ENCODE measurements around the gene FOCAD. TPM values are rescaled to one million over a fixed set of nuclear protein-coding genes. Genes with fewer than 3 reads are reported as not detected.
A peak's percentile ranks its signal among the peaks of the same experiment; 100 is the strongest.

Gene FOCAD
- total RNA-seq, 1 experiment from 2014 or later: 17.1 TPM

DNA sequence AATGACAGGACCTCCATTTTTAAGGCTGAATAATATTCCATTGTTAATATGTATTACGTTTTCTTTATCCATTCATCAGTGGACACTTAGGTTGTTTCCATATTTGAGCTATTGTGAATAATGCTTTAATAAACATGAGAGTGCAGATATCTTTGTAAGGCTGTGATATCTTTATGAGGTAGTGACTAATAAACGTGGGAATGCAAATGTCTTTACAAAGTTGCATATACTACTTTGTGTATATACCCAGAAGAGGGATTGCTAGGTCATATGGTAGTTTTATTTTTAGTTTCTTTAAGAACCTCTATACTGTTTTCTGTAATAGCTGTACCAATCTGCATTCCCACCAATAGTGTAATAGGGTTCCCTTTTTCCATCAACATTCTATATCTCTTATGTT lies 148.7 kb downstream of the FOCAD start:
- Histone ChIP-seq H3F3A (ENCODE audit: insufficient read depth, low read depth) (peaks cover 7% of the 10 kb centered on the region; the same call in 1 of the 2 replicates), H3K4me2 (no peak overlapping the region), H3K9me2 (ENCODE audit: insufficient read depth) (no peaks in the 10 kb centered on the region), H4K20me1 (ENCODE audit: insufficient read depth) (no peaks in the 10 kb centered on the region), H3K4me1 (replicated peaks; ENCODE audit: insufficient read depth) (peaks cover 15% of the 10 kb centered on the region), H2AFZ (no peak overlapping the region), H3K27me3 (ENCODE audit: insufficient read depth, low read depth) (no peaks in the 10 kb centered on the region), H3K9me3 (ENCODE audit: insufficient read depth, low read depth) (no peaks in the 10 kb centered on the region), H3K36me3 (ENCODE audit: low read depth) (no peaks in the 10 kb centered on the region), H3K27ac (no peak overlapping the region), H3K79me2 (ENCODE audit: low read depth) (no peaks in the 10 kb centered on the region), H3K4me3 (no peak overlapping the region)
- TF ChIP-seq, protein P1, sequence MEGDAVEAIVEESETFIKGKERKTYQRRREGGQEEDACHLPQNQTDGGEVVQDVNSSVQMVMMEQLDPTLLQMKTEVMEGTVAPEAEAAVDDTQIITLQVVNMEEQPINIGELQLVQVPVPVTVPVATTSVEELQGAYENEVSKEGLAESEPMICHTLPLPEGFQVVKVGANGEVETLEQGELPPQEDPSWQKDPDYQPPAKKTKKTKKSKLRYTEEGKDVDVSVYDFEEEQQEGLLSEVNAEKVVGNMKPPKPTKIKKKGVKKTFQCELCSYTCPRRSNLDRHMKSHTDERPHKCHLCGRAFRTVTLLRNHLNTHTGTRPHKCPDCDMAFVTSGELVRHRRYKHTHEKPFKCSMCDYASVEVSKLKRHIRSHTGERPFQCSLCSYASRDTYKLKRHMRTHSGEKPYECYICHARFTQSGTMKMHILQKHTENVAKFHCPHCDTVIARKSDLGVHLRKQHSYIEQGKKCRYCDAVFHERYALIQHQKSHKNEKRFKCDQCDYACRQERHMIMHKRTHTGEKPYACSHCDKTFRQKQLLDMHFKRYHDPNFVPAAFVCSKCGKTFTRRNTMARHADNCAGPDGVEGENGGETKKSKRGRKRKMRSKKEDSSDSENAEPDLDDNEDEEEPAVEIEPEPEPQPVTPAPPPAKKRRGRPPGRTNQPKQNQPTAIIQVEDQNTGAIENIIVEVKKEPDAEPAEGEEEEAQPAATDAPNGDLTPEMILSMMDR (conservative IDR thresholded peaks at IDR 0.05): no peak
- TF ChIP-seq EZH2 (IDR thresholded peaks at IDR 0.05; ENCODE audit: low read depth): no peak
- BruUV-seq (replicated peaks): no TSS peak
- intact Hi-C loops (cut with micrococcal nuclease; ENCODE audit: unreplicated experiment): no loop called here
- POLR2A ChIA-PET (ENCODE audit: unreplicated experiment): no interaction called here
- CTCF ChIA-PET: no interaction called here
- no peak for DNase-seq

GRCh38 chr9:20835377-20836286 lies 151.6 kb downstream of the FOCAD start:
- Histone ChIP-seq H3K4me1 (replicated peaks; ENCODE audit: insufficient read depth) (peaks cover 15% of the 10 kb centered on the region), H3K9me2 (ENCODE audit: insufficient read depth) (no peaks in the 10 kb centered on the region), H3K4me3 (no peak overlapping the region), H4K20me1 (ENCODE audit: insufficient read depth) (no peaks in the 10 kb centered on the region), H3K4me2 (peak overlapping the region; percentile 9), H3K27me3 (ENCODE audit: insufficient read depth, low read depth) (no peaks in the 10 kb centered on the region), H3F3A (ENCODE audit: insufficient read depth, low read depth) (peaks cover 7% of the 10 kb centered on the region; the same call in 1 of the 2 replicates), H3K36me3 (ENCODE audit: low read depth) (no peaks in the 10 kb centered on the region), H3K27ac (peak overlapping the region; percentile 24), H2AFZ (no peak overlapping the region), H3K79me2 (ENCODE audit: low read depth) (no peaks in the 10 kb centered on the region), H3K9me3 (ENCODE audit: insufficient read depth, low read depth) (no peaks in the 10 kb centered on the region)
- BruUV-seq (replicated peaks): no TSS peak
- ChIA-PET CTCF (no interaction called here), POLR2A (ENCODE audit: unreplicated experiment) (interaction anchor here (0.7 kb wide), 1 partner anchor 151 kb away, joined by 3 read pairs; no protein-coding TSS in a partner anchor)
- TF ChIP-seq, protein P1 (conservative IDR thresholded peaks at IDR 0.05): no peak
- DNase-seq: peak; percentile 2 to 39
- intact Hi-C loops (cut with micrococcal nuclease; ENCODE audit: unreplicated experiment): no loop called here

DNA sequence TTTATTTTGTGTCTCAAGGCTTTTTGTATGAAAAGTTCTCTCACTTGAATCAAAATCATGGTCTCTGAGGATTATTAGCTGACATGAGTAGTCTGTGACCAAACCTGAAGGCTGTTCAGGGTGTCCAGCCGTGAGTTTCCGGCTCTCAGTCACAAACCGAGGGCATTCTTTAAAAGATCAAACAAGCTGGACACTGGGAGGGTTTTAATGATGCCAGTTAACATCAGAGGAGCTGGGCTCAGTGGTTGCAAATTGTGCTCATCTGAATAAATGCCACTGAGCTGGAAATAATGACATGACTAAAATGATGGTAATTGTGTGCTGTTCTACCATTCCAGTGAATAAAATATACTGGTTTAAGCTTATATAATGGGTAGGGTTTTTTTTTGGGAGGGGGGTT lies 153.1 kb downstream of the FOCAD start:
- Histone ChIP-seq H3K4me1 (replicated peaks; ENCODE audit: insufficient read depth) (peaks cover 15% of the 10 kb centered on the region), H3K27me3 (ENCODE audit: insufficient read depth, low read depth) (no peaks in the 10 kb centered on the region), H3K27ac (no peak overlapping the region), H3F3A (ENCODE audit: insufficient read depth, low read depth) (peaks cover 7% of the 10 kb centered on the region; the same call in 1 of the 2 replicates), H3K79me2 (ENCODE audit: low read depth) (no peaks in the 10 kb centered on the region), H3K4me2 (no peak overlapping the region), H4K20me1 (ENCODE audit: insufficient read depth) (no peaks in the 10 kb centered on the region), H2AFZ (no peak overlapping the region), H3K9me2 (ENCODE audit: insufficient read depth) (no peaks in the 10 kb centered on the region), H3K9me3 (ENCODE audit: insufficient read depth, low read depth) (no peaks in the 10 kb centered on the region), H3K4me3 (no peak overlapping the region), H3K36me3 (ENCODE audit: low read depth) (no peaks in the 10 kb centered on the region)
- no TSS peak for BruUV-seq (replicated peaks)
- intact Hi-C loops (cut with micrococcal nuclease; ENCODE audit: unreplicated experiment): no loop called here
- TF ChIP-seq, protein P1 (conservative IDR thresholded peaks at IDR 0.05): no peak
- TF ChIP-seq EZH2 (IDR thresholded peaks at IDR 0.05; ENCODE audit: low read depth): no peak
- POLR2A ChIA-PET (ENCODE audit: unreplicated experiment): no interaction called here
- CTCF ChIA-PET: no interaction called here
- DNase-seq: no peak
